ENCODE data around the gene LIMCH1.
"Not testable (repeated sequence)": the region's sequence is repeated elsewhere in the genome, so short reads cannot be mapped to it uniquely, and the experiment has no call there.

The LIMCH1 gene

GRCh38 chr4:41538017-41538733 is at the start of gene LIMCH1:
Gene LIMCH1 (plus strand): TSS chr4:41538157. CDS start chr4:41605996, 67,839 bp downstream.
- ChIA-PET POLR2A (ENCODE audit: low non-redundant PET) (no interaction called here), CTCF (interaction anchor here (0.6 kb wide), 1 partner anchor 8 kb away, joined by 4 read pairs; no protein-coding TSS in a partner anchor)
- TF ChIP-seq CTCF (conservative IDR thresholded peaks at IDR 0.05; ENCODE audit: low read depth): no peak
- DNase-seq (ENCODE audit: low spot score): no peak
- peak within 1 kb of the TSS; percentile 96 for H3K27ac ChIP-seq

GRCh38 chr4:41491081-41491576 is 46.8 kb upstream of the LIMCH1 start:
- H3K27ac ChIP-seq; POLR2A ChIA-PET (ENCODE audit: low non-redundant PET); CTCF ChIA-PET; DNase-seq (ENCODE audit: low spot score): not testable (repeated sequence)

GRCh38 chr4:41496977-41497376 is 41.0 kb upstream of the LIMCH1 start:
- no peak overlapping the region for H3K27ac ChIP-seq
- no peak for DNase-seq (ENCODE audit: low spot score)
- POLR2A ChIA-PET (ENCODE audit: low non-redundant PET): no interaction called here
- no peak for TF ChIP-seq CTCF (conservative IDR thresholded peaks at IDR 0.05; ENCODE audit: low read depth)
- CTCF ChIA-PET: no interaction called here

GRCh38 chr4:41498177-41498576 is 39.8 kb upstream of the LIMCH1 start:
- no peak for TF ChIP-seq CTCF (conservative IDR thresholded peaks at IDR 0.05; ENCODE audit: low read depth)
- POLR2A ChIA-PET (ENCODE audit: low non-redundant PET): no interaction called here
- CTCF ChIA-PET: no interaction called here

GRCh38 chr4:41504167-41504818 is 33.7 kb upstream of the LIMCH1 start:
- no peak for TF ChIP-seq CTCF (conservative IDR thresholded peaks at IDR 0.05; ENCODE audit: low read depth)
- H3K27ac ChIP-seq: no peak overlapping the region
- no peak for DNase-seq (ENCODE audit: low spot score)
- ChIA-PET CTCF (interaction anchor here (0.5 kb wide), 1 partner anchor 136 kb away, joined by 5 read pairs; no protein-coding TSS in a partner anchor), POLR2A (ENCODE audit: low non-redundant PET) (no interaction called here)

More at GRCh38 chr4:41498177-41498576, 39.8 kb upstream of the LIMCH1 start:
- H3K27ac ChIP-seq: no peak overlapping the region
- DNase-seq (ENCODE audit: low spot score): no peak

GRCh38 chr4:41505161-41505661 is 32.7 kb upstream of the LIMCH1 start:
- TF ChIP-seq CTCF (conservative IDR thresholded peaks at IDR 0.05; ENCODE audit: low read depth): no peak
- no peak for DNase-seq (ENCODE audit: low spot score)
- H3K27ac ChIP-seq: no peak overlapping the region
- ChIA-PET POLR2A (ENCODE audit: low non-redundant PET) (no interaction called here), CTCF (interaction anchor here (0.6 kb wide), 1 partner anchor 20 kb away, joined by 6 read pairs; no protein-coding TSS in a partner anchor)

- DNase-seq (ENCODE audit: low spot score): no peak
- no peak overlapping the region for H3K27ac ChIP-seq
- POLR2A ChIA-PET (ENCODE audit: low non-redundant PET): no interaction called here
- CTCF ChIA-PET: no interaction called here
- no peak for TF ChIP-seq CTCF (conservative IDR thresholded peaks at IDR 0.05; ENCODE audit: low read depth)
Observed at GRCh38 chr4:41506130-41506529, 31.8 kb upstream of the LIMCH1 start.
